Measurements from ENCODE around the gene GP9.
"Not testable (repeated sequence)": the region's sequence is repeated elsewhere in the genome, so short reads cannot be mapped to it uniquely, and the experiment has no call there.

GP9 gene

DNA sequence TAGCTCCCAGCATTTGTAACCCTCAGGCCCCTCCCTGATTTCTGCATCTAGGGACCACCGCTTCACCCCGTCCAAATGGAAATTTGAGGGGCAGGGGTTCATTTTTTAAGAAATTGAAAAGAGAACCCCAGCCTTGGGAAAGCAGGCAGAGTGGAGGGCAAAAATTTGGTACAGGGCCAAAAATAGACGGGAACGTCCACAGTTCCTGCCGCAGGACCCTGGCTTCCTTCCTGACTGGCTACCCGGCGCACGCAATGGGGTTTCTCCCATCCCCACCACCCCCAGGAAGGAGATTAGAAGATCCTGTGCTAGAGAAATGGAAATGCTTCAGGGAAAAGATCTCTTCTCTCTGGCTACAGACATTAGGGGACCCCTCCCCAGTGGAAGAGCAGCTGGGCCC is 20.9 kb downstream of the GP9 start:
- DNase-seq = no peak

- no peak for DNase-seq
These were observed 21.4 kb downstream of the GP9 start for GRCh38 chr3:129082026-129082425.

DNA sequence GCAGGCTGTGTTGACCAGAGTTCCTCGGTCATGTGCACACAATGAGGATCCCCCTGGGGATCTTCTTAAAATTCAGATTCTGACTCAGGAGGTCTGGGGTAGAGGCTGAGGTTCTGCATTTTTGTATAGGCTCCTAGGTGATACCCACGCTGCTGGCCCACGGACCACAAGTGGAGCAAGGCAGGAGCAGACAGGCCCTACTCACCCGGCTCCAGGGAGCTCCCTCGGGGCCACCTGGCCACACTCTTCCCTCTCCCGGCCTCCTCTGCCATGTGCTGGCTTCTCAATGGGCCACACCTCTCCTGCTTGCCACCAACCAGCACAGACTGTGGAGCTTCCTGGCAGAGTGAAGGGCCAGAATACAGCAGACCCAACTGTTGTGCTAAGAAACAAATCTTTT is 23.9 kb downstream of the GP9 start:
- no peak for DNase-seq

GRCh38 chr3:129085165-129085715 is 24.7 kb downstream of the GP9 start:
- DNase-seq = no peak

DNA sequence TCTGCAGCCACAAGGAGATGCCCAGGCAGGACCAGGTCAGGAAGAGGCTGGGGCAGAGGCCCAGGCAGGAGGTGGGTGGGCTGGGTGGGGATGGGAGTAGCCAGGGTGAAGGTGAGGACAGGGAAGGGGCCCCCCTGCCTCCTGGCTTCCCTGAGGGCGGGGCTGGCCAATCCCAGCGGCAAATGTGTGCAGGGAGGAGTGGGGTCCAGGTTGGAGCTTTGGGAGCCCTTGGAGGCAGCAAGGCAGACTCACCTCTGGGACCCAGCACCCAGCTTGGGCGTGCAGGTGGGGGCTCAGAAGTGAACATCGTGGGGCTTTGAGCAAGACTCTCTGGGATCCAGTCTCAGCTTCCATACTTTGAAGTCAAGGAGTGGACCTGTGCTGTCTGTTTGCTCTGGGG is 25.2 kb downstream of the GP9 start:
- DNase-seq = no peak

DNA sequence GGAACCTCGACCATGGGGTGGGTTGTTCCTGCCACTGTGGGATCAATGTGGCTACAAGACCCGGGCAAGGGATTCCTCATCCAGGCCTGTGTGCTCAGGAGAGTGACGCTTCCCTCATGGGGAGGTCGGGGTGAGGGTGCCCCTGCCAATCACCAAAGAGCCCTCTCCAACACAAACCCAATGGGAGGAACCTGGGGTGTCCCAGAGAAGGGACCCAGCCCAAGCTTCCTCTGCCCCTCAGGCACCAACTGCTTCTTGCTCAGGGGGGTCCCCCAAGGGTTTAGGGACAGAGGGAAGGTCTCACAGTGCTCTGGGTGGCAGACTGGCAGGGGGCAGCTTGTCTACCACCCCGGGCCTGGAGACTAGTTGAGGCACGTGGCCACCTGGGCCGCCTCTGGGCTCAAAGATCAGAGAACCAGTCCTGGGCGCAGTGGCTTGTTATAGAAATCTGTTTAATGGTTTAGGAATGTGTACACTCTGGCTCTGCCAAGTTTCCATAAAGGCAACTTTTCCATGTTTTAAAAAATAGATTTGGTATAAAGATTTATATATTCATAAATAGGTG is 26.6 kb downstream of the GP9 start:
- DNase-seq = no peak

DNA sequence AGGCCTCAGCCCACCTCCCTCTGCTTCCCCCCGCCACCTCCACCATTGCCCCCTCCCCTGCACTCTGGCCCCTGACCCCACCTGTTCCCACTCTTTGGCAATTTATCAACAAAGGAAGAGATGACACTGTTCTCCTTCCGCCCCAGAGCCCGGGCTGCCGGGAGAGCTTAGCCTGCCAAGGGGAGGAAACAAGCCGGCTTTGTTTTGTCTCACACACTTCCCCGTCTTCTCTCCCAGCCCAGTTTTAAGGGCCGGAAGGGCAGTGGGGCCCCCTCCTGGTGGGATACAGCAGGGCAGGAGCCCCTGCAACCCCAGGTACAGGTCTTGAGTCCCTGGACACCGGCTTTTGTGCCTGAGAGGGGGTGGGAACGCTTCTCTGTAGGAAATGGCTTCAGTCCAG is 27.3 kb downstream of the GP9 start:
- peak; percentile 30 to 36 for DNase-seq

GRCh38 chr3:129088312-129088711 is 27.7 kb downstream of the GP9 start:
- not testable (repeated sequence) for DNase-seq

GRCh38 chr3:129095285-129095684 is 34.7 kb downstream of the GP9 start:
- no peak for DNase-seq

DNA sequence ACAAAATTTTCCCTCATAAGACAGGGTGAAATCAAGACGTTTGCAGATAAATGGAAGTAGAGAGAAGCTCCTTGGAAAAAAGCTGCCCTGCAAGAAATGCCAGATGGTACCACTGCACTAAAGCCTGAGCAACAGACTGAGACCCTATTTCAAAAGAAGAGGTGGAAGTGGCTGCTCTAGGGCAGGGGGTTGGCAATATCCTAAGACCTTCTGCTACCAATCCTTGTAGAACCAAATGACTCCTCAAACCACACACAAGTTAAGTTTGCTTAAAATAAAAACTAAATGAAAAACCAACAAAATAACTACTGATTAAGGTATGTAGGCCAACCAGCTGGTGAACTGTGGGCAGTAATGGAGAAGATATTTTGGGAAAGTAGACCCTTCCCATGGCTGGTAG is 39.7 kb downstream of the GP9 start:
- DNase-seq = no peak

DNA sequence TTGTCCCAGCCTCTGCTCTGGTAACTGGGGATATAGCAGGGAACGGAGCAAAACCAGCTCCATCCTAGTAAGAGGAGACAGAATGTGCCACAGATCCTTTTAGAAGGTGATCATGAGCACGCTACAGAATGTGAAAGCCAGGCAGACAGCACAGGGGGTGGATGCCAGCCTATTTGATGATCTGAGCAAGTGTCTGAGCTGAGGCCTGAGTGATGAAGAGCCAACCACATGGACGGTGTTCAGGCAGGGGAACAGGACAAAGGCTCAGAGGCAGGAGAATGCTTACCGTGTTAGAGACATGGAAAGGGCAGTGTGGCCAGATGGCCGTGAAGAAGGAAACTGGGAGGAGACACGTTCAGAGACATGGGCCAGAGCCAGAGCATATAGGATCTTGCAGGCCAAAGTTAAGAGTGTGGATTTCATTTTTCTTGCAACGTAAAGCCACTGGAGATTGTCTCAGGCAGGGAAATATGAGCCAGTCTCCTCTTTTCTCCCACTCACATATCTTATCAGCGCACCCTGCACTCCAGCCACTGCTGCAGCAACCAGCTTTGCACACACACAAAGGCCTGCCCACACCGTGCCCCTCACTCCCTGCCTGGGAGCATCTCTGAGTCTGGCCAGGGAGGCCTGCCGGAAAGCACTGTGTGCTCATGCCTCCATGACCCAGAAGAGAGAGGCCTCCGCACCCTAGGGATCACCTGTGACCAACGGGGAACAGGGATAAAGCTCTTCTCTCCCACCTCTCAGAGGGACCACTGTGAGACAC is 41.0 kb downstream of the GP9 start:
- DNase-seq = no peak

GRCh38 chr3:129103296-129103695 is 42.7 kb downstream of the GP9 start:
- DNase-seq = no peak

DNA sequence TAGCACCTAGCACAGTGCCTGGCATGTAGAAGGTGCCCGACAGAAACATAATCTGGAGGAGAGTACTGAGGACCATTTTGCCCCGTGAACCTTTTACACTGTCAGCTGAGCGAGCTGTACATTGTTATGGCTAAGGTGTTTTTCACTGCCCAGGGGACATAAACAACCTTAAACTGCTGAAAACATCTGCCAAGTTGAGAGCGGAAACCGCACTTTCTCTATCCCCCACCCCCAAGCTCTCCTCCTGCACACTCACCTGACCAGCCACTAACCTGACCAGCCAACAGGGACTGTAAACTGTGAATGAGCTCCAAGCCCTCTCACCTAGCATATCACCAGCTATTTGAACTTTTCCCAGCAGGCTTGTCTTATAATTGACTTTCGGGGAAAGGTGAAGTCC is 43.5 kb downstream of the GP9 start:
- DNase-seq = no peak

DNA sequence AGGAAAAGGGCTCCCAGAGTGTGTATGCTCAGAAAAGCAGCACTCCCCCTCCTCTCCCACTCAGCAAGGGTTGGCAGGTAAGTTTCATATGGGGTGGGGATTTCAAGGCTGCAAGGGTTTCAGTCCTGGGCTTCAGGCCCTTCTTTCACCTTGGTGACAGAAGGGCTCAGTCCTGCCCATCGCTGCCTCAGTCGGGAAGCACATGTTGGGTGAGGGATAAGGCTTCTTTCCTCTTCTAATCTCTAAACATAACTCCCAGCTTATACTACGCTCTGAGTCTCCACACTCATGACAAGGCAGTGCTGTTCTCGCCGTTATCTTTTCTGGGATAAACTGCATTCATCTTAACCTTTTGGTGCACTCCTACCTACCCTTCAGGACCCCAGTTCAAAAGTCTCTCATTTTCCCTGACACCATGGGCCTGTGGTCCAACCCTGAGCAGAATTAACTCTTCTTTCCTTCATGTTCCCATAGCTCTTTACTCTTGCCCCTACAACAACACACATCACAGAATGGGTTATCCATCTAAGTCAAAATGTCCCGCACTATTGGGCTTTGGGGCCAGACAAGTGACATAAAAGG is 44.0 kb downstream of the GP9 start:
- DNase-seq = no peak

DNA sequence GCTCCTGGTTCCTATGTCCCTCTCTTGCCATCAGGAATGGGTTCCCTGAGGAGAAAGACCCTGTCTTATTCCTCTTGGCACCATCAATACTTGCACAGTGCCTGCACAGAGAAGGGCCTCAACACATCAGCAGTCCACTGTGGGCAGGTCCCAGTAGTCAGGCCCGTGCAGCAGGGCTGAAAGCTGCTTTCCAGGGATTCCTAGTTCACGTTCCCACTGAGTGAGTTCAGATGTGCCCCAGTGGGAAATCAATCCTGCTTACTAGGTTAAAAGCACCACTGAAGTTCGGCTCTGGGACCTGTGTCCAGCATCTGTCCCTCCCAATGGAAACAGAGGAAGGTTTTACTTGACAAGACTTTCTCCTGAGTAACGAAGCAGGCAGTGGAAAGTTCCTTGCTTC is 45.3 kb downstream of the GP9 start:
- DNase-seq = no peak

DNA sequence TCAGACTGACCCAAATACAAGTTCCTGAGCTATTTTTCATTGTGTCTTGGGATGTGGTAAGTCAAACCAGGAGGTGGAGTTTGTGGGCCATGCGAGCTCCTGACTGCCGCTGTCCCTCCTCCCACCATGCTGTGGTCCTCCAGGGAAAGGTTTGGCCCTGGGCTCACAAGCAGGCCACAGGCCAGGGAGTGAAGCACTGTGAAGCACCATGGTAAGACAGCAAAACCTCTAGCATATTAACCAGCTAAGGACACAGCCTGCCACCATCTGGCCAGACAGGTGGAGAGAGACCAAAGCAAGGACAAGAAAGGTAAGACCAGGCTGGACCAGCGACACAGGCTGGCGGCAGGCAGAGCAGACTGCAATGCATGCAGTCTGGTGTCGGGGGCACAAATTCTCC is 45.7 kb downstream of the GP9 start:
- no peak for DNase-seq

DNA sequence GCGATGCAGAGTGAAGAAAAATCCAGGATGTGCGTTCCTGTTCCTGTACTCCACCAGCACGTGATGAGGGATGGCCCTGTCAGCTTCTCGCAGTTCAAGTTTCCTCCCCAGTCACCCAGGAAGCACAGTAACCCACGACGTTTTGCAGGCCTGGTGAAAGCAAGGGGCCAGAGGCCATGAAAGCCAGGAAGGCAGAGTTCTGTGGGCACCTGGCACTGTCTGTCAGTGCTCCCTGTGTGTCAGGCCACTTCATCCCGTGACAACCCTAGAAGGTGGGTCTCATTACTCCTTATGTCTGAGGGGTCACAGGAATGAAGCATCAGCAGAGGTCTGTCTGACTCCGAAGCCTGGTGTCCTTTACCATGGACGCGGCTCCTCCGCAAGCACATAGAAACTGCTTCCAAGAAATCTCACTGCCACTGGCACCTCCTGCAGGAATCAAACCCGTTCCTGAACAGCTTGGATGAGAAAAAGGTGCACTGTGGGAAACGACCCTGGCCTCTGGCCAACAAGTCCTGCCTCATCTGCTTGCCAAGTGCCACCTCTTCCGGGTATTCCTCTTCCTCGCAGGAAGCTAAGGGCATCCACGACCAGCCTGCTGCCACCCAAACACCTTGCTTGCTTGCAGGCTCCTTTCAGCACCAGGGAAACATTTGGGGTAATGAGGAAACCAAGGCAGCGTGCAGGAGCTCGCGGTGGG is 46.4 kb downstream of the GP9 start:
- DNase-seq = no peak

DNA sequence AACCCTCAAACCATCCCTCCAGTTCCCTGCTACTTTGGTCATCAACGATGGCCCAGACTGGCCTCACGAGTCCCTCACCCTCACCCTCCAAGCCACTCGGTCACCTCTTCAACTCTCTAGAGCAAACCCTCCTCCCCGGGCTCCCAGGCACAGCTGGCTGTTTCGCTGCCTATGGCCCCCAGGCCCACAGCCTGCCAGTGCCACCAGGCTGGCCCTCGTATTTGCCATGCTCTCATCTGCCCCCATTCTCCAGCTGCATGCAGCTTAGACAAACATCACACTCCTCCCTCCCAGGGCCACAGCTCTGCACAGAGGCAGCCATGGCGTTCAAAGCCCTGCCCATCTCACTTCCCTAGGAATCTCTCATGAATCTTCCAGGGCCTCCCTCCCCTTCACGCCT is 47.2 kb downstream of the GP9 start:
- no peak for DNase-seq

DNA sequence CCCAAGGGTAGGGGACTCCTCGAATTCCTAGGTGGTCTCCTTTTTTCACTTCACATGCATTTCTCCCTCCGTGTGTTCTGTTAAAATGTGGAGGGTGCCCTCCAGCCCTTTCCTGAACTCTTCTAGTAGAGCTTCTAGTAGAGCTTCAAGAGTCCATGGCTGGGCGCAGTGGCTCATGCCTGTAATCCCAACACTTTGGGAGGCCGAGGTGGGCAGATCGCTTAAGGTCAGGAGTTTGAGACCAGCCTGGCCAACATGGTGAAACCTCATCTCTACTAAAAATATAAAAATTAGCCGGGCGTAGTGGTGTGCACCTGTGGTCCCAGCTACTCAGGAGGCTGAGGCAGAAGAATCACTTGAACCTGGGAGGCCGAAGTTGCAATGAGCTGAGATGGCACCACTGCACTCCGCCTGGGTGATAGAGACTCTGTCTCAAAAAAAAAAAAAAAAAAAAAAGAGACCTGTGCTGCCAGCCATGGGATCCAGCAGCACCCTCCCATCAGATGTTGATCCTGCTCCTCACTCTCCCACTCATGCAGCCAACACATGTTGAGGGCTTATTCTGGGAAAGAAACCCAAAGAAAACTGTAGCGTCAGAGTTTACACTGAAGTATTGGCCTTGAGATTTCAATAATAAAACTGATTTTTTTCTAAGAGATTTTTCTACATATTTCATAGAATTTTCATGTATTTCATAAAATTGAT is 50.6 kb downstream of the GP9 start:
- not testable (repeated sequence) for DNase-seq

Measured in CD4-positive, alpha-beta T cell treated with Interferon alpha-2 for 1 hour (primary cell).